Colon (tissue), 2 donors: ENCODE data around the gene CYSLTR2.
"Not testable (repeated sequence)": the region's sequence is repeated elsewhere in the genome, so short reads cannot be mapped to it uniquely, and the experiment has no call there.

Experiments
- FAIRE-seq: peaks from 2 replicates; lab custom pipeline; 2012; peaks lifted over from hg19 to GRCh38; lab: Jason Lieb, UNC
- donor health status: control.
- donor health status: control.

The CYSLTR2 gene

DNA sequence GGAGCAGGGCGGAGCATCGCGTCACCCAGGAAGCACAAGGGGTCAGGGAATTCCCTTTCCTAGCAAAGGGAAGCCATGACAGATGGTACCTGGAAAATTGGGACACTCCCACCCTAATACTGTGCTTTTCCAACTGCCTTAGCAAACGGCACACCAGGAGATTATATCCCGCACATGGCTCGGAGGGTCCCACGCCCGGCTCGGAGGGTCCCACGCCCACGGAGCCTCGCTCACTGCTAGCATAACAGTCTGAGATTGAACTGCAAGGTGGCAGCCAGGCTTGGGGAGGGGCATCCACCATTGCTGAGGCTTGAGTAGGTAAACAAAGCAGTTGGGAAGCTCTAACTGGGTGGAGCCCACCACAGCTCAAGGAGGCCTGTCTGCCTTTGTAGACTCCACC is 42.9 kb downstream of the CYSLTR2 start:
- not testable (repeated sequence) for FAIRE-seq

DNA sequence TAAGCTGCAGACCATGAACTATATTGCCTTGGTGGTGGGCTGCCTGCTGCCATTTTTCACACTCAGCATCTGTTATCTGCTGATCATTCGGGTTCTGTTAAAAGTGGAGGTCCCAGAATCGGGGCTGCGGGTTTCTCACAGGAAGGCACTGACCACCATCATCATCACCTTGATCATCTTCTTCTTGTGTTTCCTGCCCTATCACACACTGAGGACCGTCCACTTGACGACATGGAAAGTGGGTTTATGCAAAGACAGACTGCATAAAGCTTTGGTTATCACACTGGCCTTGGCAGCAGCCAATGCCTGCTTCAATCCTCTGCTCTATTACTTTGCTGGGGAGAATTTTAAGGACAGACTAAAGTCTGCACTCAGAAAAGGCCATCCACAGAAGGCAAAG is 53.7 kb downstream of the CYSLTR2 start:
- no peak for FAIRE-seq

DNA sequence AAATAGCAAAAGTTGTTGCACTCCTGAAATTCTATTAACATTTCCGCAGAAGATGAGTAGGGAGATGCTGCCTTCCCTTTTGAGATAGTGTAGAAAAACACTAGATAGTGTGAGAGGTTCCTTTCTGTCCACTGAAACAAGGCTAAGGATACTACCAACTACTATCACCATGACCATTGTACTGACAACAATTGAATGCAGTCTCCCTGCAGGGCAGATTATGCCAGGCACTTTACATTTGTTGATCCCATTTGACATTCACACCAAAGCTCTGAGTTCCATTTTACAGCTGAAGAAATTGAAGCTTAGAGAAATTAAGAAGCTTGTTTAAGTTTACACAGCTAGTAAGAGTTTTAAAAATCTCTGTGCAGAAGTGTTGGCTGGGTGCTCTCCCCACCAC is 55.0 kb downstream of the CYSLTR2 start:
- FAIRE-seq, result no peak

DNA sequence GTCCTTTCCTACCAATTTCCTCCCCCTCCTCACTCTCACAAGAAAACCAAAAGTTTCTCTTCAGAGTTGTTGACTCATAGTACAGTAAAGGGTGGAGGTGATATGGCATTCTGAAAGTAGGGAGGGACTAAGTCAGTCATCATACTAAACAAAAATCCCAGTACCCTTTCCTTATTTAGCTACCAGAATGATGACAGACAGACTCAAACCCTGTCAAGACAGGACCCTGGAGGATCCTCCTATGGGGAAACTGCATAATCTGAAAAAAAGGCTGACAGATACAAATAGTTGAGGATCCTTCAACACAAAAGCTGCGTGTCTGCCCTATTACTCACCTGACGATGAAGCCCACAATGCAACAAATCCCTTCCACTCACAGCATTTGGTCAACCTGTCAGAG is 55.5 kb downstream of the CYSLTR2 start:
- FAIRE-seq, result no peak

DNA sequence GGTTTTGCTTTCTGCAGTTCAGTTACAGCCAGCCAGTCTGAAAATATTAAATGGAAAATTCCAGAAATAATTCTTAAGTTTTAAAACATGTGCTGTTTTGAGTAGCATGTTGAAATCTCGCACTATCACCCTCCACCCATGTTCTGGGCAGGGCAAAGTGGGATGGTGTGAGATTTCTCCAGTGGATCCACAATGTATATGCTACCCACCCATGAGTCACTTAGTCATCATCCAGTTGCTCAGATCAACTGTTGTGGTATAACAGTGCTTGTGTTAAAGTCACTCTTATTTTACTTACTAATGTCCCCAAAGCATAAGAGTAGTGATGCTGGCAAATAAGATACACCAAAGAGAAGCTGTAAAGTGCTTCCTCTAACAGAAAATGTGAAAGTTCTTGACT is 56.4 kb downstream of the CYSLTR2 start:
- no peak for FAIRE-seq

DNA sequence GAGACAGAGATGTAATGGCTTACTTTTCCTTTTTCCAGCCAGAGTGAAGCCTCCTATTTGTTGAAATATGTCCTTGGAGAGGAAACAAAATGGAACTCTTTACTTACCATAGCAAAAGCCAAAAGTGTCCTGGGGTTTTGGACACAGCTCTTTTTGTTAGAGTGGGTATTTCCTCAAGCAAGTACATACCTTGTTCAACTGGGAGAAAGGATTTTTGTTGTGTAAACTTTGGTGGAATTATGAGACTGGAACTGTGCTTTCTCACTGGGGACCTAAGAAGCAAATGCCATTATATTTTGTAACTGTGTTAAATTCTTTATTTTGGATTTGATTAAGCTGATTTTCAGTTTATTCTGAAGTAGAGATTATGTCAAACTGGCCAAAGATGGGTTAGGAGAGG is 58.4 kb downstream of the CYSLTR2 start:
- FAIRE-seq, result no peak

DNA sequence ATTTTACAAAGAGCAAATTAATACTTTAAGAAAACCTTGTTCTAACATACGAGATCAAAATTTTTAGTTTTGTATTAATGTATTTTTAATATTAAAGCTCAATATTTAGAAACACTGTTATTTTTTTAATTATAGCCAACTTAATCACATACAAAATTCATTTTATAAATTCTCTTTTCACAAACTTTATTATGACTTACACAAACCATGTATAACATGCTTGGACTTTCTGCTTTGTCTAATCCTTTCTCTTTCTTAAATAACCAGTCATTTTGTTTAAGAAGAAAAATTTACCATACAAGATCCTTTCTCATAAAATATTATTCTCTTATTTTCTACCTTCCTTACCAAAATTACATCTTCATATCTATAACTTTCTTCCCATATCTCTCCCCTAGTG is 62.2 kb downstream of the CYSLTR2 start:
- FAIRE-seq, result peak; percentile 38

DNA sequence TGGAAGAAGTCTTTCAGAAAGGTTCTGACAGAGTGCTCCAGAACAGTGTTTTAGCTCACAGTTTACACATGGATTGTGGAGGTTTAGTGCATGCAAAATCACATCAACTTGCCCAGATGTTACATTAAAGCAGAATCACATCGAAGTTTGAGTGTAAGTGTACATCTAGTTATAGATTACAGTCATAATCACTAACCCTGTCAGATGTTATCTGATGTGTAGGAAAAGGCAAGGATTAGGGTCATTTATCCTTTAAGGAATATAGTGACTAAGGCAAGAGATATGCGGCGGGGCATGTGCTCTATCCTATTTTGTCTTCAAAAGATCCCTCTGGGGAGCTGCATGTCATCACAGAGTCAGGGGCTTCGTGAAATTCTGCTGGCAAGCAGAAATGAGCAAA is 66.9 kb downstream of the CYSLTR2 start:
- no peak for FAIRE-seq

DNA sequence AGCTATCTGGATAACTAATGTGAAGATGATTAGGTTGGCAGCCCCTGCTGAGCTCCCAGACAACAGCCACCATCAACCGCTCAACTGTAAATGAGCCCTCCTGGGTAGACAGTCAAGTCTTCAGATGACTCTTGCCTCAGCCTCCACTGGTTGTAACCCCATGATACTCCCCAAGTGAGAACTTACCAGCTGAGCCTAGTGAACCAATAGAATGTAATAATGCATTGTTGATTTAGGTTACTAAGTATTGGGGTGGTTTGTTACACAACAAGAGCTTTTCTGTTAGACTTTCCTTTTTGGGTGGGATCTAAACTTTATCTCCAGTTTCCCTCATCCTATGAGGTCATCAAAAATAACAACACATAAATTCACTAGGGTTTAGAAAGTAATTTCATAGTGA is 69.4 kb downstream of the CYSLTR2 start:
- no peak for FAIRE-seq

DNA sequence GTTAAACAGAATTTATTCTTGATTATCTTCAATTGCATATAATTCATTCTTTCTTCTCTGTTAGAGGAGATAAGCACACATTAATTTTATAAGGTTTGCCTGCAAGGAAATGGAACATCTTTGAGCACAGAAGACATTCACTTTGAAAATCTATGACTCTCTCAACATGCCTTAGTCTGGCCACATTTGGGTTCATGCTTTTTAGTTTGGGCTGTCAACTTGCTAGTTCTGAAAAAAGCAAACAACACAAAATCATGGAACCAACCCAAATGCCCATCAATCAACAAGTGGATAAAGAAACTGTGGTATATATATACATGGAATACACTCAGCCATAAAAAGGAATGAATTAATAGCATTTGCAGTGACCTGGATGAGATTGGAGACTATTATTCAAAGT is 71.5 kb downstream of the CYSLTR2 start:
- no peak for FAIRE-seq

DNA sequence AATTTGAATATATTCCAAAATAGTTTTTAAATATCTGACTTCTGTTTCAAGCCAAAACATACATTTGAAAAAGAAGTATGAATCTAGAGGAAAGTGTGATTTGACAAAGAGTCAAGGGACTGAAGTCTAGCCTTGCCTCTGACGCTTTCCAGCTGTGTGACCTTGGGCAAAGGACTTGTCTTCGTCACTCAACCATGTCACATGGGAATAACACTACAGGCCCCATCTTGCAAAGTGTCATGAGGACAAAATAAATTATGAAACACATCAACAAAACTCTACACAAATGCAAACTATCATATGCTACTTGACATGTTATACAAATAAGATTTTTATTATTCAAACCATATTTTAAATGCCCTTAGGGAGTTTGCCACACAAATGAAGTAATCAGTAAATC is 73.0 kb downstream of the CYSLTR2 start:
- no peak for FAIRE-seq

DNA sequence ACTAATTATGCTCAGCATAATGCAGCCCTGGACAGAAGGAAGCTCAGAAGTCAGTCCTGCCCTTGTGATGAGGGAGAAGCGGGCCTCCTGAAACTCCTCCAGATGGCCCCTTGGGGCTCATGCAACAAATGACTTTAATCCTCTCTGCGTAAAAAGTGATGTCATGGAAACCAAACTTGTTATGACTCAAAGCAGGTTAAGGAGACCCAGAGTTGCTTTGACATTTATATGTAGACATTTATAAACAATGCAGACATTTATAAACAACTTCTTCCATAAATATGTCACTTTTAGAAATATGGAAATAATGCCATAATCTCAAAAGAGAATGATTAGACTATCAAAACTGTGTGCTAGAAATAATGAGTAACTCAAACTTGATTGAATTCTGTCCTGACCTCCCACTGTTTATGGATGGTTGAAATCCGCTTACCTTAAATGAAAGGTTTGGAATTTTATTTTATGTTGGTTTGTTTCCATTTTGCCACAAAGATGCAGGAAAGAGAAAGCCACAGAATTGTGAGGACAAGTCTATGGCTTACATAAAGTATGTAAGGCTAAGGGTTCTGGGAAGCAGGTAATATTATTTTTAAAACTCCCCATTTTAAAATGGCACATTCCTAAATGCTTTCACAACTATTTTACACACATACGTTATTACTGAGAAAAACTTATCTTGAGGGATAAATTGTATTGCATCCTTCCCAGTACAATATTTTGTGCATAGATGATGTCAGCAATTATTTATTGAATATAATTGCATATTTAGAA is 73.7 kb downstream of the CYSLTR2 start:
- no peak for FAIRE-seq

DNA sequence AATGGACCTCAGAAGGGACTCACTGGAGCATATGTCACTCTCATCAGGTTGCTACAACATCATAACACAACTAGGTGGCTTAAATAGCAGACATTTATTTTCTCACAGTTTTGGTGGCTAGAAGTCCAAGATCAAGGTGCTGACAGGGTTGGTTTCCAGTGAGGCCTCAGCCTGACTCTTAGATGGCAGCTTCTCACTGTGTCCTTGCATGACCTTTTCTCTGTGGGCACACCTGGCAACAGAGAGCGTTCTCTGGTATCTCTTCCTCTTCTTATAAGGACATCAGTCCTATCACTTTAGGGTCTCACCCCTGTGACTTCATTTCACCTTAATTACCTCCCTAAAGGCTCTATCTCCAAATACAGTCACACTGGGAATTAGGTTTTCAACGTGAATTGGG is 74.5 kb downstream of the CYSLTR2 start:
- FAIRE-seq, result no peak

DNA sequence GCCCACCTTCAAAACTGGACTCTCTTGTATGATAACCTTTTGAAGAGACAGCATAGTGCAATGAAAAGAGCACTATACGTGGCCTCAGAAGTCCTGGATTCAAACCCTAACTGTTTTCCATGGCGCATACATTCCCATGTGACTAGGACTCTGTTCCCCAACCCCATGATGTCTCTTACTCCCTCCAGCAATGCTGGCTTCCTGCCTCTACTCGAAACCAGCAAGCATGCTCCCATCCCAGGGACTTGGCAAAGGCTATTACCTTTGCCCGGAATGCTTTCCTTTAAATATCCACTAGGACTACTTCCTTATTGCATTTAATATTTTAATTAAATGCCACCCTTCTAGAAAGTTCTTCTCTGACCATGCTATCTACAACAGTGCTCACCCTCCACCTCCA is 75.1 kb downstream of the CYSLTR2 start:
- no peak for FAIRE-seq

DNA sequence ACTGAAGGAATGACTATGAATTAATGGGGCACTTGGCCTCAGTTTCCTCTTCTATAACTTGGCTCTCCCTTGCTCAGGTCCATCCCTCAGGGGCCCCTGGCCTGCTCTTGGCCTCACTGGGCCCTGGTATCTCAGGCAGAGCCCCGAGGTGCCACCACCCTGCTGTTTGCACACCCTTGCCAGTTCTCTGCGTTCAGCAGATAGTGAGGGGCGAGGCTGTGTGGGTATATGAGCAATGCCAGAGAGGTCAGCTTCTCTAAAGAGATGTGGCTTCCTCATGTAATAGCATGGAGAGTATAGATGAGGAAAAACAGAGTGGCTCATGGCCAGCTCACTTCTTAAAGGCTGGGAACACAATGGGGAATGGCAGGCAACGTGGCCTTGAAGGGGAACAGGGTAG is 76.1 kb downstream of the CYSLTR2 start:
- FAIRE-seq, result no peak

DNA sequence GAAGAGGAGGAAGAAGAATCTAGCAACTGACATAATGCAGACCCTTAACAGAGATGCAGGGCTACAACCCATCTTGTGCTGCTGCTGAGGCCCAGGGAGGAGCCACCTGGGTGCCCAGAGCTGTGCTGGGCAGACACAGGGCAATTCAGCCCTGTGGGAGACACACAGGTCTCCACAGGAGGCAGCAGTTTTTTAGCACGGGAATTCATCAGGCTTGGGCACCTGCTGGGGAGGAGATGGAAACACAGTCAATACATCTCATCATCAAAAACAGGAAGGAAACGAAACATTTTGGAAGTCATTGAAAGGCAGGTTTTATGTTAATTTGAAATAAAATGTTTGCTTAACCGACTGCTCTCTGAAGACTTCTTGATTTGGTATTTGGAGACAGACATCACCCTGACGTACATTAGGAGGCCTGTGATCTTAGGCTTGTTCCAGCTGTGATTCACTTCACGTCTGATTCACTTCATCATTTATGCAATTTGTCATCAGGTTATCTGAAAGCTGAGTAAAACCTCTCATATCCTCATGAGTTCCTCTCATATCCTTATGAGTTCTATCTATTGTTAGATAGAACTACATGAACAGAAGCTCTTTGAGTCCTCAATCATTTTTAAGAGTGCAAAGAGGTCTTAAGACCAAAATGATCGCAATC is 77.4 kb downstream of the CYSLTR2 start:
- FAIRE-seq, result no peak

DNA sequence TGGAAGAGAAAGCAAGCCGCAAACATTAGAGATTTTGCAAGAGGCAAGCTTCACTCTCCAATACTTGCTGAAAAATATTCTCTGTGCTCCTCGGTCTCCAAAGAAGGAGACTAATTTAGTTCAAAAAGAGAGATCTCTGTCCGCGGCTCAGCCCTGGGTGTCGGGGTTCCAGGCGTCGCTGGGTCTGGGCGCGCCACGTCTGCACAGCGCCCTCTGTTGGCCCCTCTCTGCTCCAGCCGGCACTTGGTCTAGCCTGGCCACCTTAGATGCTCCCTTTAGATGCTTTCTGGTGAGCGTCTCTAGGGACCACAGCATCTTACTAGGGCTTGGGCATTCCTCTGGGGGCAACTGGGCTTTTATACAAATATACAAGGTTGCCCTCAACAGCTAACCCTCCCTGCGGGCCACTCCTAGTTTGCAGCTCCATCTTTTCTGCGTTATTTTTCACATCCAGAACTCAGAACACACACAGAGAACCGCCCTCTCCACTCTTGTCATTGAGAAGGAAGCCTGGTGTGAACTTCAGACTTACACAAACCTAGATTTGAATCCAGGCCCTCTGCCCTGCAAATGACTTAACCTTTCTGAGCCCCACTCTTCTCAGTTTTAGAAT is 78.3 kb downstream of the CYSLTR2 start:
- FAIRE-seq, result no peak

DNA sequence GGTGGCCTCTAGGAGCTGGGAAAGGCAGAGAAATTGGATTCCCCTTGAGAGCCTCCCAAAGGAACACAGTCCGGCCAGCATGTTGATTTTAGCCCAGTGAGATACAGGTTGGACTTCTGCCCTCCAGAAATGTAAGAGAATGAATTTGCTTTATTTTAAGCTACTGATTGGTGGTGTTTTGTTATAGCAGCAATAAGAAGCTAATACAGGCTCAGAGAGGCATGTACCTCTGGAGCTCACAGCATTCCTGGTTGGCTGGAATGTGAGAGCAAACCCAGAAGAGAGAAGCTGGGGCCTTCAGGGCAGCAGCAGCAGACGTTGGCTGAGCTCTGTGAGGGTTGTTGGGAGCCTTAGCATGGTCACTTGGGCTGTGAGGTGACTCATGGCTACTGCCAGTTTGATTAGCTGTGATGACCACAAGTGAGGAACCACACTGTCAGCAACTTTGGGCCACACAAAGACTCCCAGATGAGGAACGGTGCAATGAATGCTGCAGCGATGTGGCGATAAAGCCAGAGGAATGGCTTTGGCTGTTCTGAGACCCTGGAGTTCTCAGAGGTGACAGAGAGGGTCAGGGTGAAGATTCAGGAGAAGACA is 80.1 kb downstream of the CYSLTR2 start:
- FAIRE-seq, result no peak

DNA sequence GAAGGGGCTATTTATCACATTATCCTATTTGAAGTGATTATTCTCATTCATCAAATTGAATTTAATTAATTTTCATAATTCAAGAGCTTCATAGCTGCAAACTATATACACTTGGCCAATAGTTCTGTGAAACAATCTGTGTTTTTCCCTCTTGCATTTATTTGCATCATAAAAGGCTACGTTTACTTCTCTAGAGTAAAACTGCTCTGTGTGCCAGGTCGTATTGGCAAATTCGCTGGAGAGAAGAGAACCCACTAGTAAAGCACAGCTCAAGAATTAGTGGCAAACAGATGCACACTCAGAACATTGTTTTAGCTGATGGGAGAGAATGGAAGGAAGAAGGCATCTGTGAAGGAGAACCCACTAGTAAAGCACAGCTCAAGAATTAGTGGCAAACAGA is 81.8 kb downstream of the CYSLTR2 start:
- no peak for FAIRE-seq

DNA sequence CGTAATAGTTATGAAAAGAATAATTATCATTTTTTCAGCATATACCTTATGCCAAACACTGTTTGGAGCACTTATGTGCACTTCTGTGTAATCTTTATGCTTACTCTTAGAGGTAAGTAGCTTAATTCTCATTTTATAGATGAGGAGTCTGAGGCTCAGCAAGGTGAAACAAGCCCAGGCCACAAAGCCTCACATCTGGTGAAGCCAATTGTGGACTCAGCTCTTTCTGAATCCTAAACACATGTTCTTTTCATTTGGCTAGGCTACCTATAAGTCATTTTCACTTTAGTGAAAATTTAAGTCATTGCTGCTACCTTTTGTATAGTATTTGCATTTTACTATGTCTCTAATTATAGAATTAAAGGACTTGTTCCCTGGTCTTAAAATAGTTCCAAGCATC is 84.0 kb downstream of the CYSLTR2 start:
- no peak for FAIRE-seq

DNA sequence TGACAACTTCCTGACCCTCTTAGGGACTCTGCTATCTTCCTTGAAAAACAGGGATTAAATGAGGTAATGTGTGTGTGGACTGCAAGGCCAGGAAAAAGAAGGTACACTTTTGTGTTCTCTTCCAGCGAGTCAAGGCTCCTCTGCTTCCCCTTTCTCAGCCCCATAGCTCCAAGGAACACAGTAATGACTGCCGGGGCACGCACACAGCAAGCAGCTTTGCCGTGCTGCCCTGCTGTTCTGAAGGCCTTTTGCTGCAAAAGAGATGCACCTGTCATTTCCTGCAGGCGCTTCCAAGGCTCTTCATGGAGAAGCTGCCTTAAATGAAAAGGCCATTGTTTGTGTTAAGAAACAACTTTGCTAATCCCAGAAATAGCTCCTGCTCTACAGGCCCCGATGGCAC is 84.6 kb downstream of the CYSLTR2 start:
- no peak for FAIRE-seq

DNA sequence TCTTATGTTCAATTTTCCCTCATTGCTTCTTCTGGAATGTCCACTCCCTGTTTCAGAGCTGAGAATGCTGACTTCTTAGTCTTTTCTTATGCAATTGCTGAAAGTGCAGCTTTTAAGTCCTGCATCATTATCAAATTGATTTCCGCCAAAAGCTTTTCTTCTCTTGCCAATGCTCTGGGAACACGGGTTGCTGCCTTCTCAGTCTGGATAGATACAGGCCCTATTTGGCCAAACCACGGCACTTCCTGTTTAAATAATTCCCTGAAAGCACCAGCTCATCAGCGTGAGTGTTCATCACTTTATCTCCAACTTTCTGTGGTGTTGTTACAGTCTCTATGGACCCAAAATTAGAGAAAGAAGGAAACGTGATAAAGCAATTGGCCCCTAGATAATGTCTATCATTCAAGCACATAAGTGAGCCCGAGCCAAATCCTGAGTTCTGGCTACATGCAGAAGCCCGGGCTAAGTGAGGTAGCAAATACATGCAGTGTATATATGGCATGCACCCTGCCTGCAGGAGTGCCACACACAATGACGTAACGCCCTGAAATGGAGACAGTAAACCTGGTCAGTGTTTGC is 85.7 kb downstream of the CYSLTR2 start:
- FAIRE-seq, result no peak

DNA sequence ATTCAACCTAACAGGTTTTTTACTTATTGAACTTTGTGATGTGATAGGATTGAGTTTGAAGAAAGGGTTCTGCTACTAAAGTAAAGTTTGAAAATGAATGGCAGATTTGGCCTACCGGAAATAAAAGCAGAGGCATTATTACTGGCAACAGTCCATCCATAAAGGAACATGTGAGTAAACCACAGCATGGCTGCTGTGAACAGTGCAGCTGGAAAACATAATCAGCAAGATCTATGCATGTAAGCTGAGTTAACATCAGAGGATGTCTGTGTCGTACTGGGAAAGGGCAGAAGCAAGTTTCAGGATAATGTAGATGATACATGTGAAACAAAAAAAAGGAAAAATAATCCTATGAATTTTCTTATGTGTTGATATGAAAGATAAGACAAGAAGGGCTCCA is 87.6 kb downstream of the CYSLTR2 start:
- FAIRE-seq, result no peak
